ENCODE measurements around the gene CCDC9. TPM values are rescaled to one million over a fixed set of nuclear protein-coding genes. Genes with fewer than 3 reads are reported as not detected.

Gene CCDC9
- total and polyA plus RNA-seq, 2 of the 13 experiments (the other 11 are each of a cell fraction or from before 2014, with no cell fraction given), result 2.9 to 6.3 TPM

DNA sequence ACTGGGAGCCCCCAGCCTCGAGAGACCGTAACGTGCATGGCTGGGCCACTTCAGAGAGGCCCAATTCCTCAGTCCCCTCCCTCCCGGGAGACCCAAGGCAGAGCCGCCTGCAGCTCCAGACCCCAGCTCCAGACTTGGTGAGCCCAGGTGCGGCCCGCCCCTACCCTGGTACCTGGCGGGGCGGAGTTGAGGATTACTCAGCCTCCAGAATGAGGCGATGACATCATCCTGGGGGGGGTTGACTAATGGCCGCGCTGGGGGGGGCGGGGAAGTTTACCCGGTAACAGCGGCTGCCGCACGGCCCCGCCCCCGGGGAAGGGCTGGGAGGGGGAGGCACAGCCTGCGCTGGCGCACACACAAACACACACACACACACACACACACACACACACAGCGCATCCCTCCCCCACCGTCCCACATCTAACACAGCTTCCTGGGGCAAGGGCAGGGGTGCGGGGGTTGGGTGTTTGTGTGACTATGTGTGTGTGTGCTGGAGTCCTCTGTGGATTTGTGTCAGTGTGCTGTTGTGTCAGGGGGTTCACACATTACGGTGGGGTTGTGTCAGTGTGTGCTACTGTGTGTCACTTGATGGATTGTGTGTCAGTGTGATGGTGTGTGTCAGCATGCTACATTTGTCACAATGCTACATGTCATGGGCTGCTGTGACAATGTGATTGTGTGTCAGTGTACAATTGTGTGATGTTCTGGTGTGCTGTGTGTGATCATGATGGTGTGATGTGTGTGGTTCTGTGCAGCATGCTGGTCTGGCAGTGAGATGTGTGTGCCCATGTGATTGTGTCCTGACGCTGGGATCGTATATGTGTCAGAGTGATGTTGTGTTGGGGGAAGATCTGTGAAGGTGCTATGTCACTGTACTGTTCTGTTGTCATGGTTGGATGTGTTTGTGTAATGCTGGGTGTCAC lies 15.1 kb upstream of the CCDC9 start (continued):
- TF ChIP-seq, protein P1, sequence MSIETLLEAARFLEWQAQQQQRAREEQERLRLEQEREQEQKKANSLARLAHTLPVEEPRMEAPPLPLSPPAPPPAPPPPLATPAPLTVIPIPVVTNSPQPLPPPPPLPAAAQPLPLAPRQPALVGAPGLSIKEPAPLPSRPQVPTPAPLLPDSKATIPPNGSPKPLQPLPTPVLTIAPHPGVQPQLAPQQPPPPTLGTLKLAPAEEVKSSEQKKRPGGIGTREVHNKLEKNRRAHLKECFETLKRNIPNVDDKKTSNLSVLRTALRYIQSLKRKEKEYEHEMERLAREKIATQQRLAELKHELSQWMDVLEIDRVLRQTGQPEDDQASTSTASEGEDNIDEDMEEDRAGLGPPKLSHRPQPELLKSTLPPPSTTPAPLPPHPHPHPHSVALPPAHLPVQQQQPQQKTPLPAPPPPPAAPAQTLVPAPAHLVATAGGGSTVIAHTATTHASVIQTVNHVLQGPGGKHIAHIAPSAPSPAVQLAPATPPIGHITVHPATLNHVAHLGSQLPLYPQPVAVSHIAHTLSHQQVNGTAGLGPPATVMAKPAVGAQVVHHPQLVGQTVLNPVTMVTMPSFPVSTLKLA (IDR thresholded peaks at IDR 0.05), result peak; percentile 55
- 0 out of 2 replicates have a peak, but pooled peaks have one; percentile 24 for TF ChIP-seq AHR (CRISPR knock-in tag; IDR thresholded peaks at IDR 0.05)
- no peak for TF ChIP-seq ZSCAN12 (CRISPR knock-in tag; IDR thresholded peaks at IDR 0.05)
- TF ChIP-seq, protein P2, sequence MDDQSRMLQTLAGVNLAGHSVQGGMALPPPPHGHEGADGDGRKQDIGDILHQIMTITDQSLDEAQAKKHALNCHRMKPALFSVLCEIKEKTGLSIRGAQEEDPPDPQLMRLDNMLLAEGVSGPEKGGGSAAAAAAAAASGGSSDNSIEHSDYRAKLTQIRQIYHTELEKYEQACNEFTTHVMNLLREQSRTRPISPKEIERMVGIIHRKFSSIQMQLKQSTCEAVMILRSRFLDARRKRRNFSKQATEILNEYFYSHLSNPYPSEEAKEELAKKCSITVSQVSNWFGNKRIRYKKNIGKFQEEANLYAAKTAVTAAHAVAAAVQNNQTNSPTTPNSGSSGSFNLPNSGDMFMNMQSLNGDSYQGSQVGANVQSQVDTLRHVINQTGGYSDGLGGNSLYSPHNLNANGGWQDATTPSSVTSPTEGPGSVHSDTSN (CRISPR knock-in tag; IDR thresholded peaks at IDR 0.05; ENCODE audit: borderline replicate concordance), result no peak
- TF ChIP-seq ZNF367 (CRISPR knock-in tag; IDR thresholded peaks at IDR 0.05; ENCODE audit: borderline replicate concordance), result no peak
- TF ChIP-seq MAFF (IDR thresholded peaks at IDR 0.05; ENCODE audit: low read depth, low read length), result no peak
- no peak; the same call in 1 of the 2 replicates for TF ChIP-seq FOXK1 (CRISPR knock-in tag; IDR thresholded peaks at IDR 0.05; ENCODE audit: borderline replicate concordance, low read depth)
- TF ChIP-seq NCOR1 (IDR thresholded peaks at IDR 0.05; ENCODE audit: borderline replicate concordance, low read length), result no peak
- TF ChIP-seq NFE2 (CRISPR knock-in tag; IDR thresholded peaks at IDR 0.05), result no peak
- TF ChIP-seq, protein P3, sequence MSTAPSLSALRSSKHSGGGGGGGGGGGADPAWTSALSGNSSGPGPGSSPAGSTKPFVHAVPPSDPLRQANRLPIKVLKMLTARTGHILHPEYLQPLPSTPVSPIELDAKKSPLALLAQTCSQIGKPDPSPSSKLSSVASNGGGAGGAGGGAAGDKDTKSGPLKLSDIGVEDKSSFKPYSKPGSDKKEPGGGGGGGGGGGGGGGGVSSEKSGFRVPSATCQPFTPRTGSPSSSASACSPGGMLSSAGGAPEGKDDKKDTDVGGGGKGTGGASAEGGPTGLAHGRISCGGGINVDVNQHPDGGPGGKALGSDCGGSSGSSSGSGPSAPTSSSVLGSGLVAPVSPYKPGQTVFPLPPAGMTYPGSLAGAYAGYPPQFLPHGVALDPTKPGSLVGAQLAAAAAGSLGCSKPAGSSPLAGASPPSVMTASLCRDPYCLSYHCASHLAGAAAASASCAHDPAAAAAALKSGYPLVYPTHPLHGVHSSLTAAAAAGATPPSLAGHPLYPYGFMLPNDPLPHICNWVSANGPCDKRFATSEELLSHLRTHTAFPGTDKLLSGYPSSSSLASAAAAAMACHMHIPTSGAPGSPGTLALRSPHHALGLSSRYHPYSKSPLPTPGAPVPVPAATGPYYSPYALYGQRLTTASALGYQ (CRISPR knock-in tag; IDR thresholded peaks at IDR 0.05), result no peak
- TF ChIP-seq ZNF614 (CRISPR knock-in tag; IDR thresholded peaks at IDR 0.05; ENCODE audit: borderline replicate concordance), result no peak
- TF ChIP-seq PREB (CRISPR knock-in tag; IDR thresholded peaks at IDR 0.05), result no peak
- TF ChIP-seq, protein P4, sequence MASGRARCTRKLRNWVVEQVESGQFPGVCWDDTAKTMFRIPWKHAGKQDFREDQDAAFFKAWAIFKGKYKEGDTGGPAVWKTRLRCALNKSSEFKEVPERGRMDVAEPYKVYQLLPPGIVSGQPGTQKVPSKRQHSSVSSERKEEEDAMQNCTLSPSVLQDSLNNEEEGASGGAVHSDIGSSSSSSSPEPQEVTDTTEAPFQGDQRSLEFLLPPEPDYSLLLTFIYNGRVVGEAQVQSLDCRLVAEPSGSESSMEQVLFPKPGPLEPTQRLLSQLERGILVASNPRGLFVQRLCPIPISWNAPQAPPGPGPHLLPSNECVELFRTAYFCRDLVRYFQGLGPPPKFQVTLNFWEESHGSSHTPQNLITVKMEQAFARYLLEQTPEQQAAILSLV (CRISPR knock-in tag; IDR thresholded peaks at IDR 0.05; ENCODE audit: borderline replicate concordance), result no peak
- TF ChIP-seq TSC22D2 (CRISPR knock-in tag; IDR thresholded peaks at IDR 0.05; ENCODE audit: borderline replicate concordance), result no peak
- 0 out of 2 replicates have a peak, but pooled peaks have one; percentile 20 for TF ChIP-seq KDM6A (CRISPR knock-in tag; IDR thresholded peaks at IDR 0.05; ENCODE audit: low read depth)
- TF ChIP-seq SATB2 (CRISPR knock-in tag; IDR thresholded peaks at IDR 0.05), result no peak
- TF ChIP-seq ZNF775 (CRISPR knock-in tag; IDR thresholded peaks at IDR 0.05; ENCODE audit: borderline replicate concordance), result no peak
- TF ChIP-seq DRAP1 (CRISPR knock-in tag; IDR thresholded peaks at IDR 0.05), result no peak
- no peak for TF ChIP-seq KAT7 (CRISPR knock-in tag; IDR thresholded peaks at IDR 0.05; ENCODE audit: borderline replicate concordance)
